GM19455 (cell line): ENCODE results near the gene PAX2.

ENCODE experiments used
- ATAC-seq: cut with Tn5 transposase; IDR thresholded peaks from one replicate; pipeline ENCODE4 v1.9.1; 2021; ENCODE audit not compliant: unreplicated experiment

PAX2 gene

GRCh38 chr10:100723770-100724530, 21.4 kb upstream of the PAX2 start:
- no peak for ATAC-seq

DNA sequence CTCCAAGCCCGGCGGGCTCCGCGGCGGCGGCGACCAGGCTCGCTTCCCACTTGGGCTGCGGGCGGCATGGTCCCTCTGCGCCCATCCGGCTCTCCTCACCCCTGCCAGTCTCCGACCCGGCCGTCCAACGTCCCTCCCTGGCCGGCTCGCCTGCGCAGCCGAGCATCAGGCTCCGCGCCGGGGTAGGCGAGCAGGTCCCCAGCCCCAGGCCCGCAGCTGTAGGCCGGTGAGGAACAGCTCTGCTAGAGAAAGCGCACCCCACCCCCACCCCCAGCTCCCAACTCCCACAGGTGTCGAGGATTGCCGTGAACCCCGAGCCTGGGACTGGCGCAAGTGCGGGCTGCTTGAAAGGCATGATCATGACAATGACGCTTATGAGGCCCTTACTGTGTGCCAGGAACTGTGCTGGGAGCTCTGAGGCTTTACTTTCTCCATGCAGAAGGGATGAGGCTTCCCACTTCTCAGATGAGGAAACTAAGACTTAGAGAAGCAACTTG, 20.8 kb upstream of the PAX2 start:
- no peak for ATAC-seq

DNA sequence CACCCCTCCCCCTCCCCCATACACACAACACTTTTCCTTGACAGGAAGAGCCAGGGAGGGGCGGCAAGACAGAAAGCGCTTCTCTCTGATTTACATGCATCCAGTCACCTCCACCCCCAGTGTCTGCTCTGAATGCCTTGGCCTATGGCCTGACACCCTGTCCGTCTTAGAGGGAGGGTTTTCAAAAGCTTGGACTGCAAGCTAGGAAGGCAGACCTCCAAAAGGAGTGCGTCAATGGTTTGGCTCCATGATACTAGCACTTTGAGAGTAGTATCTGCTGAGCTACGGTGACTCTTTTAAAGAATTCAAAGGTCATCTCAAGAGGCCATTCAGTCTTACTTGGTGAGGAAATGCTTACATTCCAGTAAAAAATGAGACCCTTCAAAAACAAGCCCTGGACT, 20.3 kb upstream of the PAX2 start:
- ATAC-seq = no peak

DNA sequence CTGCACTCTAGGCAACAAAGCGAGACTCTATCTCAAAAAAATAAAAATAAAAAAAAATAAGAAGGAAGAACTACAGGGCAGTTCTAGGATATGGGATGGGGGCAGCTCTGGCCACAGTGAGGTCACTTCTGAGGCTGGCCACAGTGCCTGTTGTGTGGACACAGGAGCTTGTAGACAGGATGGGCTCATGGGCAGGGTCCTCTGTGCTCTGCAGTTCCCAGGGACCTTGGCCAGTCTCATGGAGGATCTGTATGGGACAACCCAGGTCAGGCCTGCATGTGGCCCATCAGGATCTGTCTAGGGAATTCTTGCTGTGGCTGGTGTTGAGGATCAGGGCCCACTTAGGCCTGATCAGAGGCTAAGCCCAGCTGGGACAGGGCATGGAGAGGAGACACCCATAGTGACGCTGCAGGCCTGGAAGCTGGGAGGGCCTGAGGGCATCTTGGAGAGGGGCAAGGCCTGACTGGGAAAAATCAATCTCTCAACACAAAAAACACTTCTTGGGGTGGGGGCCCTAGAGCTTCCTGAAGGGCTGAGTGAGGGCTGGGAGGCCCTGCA, 19.4 kb upstream of the PAX2 start:
- ATAC-seq = no peak

GRCh38 chr10:100727808-100728207, 17.6 kb upstream of the PAX2 start:
- no peak for ATAC-seq

DNA sequence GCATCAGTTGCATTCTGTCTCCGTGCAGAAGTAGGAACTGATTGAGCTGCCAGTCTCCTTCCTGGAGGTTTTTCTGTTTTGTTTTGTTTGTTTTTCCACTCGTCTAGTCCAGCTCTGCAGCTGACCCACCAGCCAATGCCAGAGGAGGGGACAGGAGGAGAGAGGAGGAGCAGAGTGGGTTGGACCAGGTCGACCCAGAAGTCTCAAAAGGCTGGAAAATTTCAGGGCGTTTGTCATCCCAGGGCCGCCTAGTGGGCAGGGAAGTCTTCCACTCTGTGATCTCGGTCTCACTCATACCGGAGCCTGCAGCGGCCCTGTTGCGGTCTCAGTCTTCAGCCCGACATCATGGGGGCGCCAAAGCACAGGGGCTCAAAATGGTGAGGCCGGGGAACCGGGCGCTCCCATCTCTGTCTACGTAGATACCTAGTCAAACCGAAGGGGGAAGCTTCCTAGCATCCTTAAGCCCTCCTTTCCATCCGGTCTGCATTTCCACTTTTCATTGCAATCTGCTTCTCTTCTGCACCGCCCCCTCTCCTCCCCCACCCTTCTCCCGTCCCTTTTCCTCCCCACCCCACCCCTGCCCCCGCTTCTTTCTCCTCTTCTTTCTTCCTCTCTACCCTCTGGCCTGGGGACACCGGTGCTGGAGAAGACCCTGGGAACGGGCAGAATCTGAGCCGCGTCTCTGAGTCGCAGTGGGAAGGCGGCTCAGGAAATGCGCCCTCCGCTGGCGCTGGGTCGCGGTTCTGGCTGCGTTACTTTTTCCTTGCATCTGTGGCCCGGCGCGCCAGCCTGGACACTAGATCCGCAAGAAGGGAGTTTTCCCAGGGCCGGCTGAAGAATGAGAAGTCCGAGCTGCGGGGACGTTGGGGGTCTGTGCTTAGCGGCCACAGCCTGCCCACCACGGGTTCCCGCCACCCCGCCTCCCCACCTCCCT, 16.2 kb upstream of the PAX2 start:
- ATAC-seq = no peak

DNA sequence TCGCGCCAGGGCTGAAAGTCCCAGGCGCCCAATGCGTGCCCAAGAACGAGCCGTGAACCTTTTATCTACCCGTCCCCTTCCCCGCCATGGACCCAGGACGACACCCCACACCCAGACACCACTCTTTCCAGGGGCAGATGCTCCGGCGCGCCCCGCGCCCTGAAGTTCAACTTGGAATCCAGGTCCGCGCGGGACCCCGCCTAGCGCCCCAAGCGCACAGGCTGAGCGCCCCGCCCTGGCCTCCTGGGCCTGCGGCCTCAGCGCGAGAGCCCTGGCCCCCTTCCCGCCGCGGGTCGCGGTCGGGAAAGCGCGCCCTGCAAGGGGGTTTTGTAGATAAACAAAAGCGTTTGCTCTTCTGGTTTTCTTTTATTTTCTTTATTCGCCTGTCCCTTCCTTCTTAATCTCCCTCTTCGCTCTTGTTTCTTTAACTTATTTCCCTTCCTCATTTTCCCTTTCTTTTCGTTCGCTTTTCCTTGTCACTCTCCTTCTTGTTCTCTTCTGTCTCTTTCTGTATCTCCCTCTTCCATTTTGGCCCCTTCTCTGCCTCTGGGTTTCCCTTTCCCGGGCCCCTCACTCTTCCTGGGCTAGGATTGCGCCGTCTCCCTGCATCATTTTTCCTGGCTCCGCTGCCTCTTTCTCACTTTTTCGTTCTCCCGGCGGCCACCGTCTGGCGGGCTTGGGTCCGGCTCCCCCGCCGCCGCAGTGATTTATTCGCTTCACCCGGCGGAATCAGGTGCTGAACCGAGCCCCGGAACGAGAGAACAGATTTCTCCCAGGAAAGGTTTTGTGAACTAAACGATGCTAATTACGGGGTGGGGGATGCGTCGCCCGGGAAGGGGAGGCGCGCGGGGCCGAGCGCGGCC, 15.3 kb upstream of the PAX2 start:
- no peak for ATAC-seq

- ATAC-seq = peak; percentile 66
These were observed 14.5 kb upstream of the PAX2 start for GRCh38 chr10:100730725-100731406.

DNA sequence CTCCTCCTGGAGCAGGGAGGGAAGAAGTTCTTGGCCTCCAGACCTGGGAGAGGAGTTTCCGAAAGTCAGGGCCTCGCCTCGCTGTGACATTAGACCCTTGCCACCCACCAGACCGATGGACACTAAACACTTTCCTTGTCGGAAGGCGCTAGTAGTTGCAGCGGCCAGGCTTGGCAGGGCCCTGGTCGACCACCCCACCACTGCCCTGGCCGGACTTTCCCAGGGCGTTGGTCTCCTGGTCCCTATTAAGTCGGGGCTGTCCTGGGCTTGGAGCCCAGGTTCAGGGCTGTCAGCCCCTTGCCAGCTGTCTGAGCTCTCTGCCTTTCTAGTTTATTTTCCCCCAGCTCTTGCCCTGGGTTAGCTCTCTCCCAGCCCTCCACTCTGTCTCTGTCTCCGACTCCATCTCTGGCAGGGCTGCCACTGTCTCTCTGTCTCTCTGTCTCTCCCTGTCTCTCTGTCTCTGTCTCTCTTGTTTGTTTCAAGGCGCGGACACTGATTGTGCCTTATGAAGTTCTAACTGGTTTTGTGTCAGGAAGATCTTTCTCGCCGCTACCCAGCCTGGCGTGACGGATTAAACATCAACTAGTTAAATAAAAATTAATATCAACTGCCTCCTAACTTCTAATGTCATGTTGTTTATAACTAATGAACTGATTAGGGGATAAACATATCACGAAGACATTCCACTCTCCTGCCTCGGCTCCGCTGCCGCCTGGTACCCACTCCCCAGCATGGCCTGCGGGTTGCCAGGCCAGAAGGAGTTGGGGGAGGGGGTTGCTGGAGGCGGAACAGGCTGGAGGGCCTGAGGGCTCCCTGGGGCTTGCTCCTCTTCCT, 13.8 kb upstream of the PAX2 start:
- no peak for ATAC-seq

DNA sequence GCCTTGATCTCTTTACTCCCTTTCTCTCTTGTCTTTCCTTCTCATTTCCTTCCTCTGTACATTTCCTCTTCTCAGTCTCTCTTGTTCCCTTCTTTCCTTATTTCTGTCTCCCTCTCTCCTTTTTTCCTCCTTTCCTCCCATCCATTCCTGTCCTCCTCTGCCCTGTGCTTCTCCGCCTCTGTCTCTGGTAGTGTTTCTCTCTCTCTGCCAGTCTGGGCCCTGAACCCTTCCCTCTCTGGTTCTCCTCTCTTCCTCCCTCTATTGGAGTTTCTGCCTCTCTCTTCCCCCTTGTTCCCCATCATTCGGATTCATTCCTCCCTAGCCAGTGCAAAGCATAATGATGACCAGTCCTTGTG, 13.2 kb upstream of the PAX2 start:
- no peak for ATAC-seq

DNA sequence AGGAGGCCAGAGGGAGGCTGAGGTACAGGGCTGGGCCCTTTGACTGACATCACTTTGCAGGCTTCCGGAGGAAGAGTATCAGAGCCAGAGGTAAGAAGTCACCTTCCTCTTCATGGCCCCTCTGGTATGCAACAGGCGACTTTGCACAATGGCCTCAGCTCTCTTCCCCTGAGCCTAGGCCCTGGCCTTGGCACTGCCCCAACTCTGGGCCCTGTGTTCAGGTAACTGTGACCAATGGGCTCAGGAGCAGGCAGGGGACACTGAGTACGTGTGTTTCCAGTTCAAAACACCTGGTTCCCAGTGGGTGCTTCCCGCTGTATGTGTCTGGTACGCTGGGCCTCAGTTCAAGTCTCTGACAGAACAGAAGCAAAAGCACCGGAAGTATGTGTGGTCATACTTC, 12.1 kb upstream of the PAX2 start:
- ATAC-seq = no peak

- no peak for ATAC-seq
These were observed 10.9 kb upstream of the PAX2 start for GRCh38 chr10:100734295-100735086.

GRCh38 chr10:100735087-100735336, 10.4 kb upstream of the PAX2 start:
- ATAC-seq = no peak

DNA sequence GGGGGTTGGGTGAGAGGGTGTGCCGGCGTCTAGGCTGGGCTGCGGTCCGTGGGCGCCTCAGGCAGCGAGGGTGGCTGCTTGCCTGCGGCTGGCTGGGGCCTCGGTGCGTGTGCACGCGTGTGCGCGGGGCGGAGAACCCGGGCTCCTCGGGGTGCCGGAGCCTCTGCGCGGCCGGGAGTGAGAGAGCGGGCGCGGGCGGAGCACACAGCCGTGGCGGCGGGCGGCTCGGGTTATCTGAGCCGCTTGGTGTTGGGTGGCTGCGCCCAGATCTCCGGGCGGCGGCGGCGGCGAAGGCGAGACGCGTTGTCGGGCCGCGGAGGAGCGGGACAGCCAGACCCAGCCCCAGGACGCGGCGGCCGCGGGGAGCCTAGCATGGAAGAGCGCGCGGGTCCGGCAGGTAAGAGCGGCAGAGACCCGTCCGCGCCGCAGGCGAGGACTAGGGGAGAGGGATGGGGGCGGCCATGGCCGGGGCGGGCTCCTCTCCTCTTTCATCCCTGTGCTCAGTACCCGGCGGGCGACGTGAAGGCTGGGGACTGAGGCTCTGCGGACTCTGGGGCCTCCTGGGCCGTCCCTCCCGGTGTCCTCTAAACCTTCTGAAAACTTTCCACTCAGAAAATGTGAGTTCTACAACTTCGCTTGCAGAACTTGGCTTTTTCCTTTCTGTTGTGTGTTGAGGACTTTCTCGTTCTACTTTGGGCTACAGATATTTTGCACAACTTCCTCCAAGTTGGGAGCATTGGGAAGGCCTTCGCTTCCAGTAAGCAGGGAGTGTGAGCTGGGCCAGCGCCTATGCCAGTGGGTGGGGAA, 9.8 kb upstream of the PAX2 start:
- ATAC-seq = no peak

DNA sequence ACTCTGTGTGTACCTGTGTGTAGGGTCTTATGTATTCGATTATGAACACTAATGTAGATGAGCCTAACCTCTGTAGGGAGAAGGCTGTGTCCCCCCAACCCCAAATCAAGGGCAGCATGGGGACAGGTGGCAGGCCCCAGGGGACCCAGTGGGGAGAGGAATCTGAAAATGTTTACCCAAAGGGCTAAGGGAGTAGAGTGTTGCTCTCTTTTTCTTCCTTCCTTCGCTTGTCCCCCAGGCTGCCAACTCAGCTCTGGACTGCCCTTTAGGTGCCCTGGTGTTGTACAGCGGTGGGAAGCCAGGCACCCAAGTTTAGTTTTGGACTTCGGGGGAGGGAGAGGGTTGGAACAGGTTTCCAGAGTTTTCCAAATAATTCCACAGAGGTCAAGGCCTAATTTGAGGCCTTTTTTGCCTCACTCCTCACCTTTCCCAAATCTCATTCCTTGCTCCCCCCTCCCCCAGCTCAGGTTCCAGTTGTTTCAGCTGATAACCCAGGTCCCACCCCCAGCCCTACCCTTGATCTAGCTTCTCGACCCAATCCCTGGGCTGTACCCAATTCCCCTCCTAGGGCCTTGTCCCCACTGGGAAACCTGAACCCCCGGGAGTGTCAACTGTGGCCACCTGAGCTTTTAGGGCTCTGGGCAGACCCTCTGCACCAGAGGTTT, 9.1 kb upstream of the PAX2 start:
- ATAC-seq = no peak

DNA sequence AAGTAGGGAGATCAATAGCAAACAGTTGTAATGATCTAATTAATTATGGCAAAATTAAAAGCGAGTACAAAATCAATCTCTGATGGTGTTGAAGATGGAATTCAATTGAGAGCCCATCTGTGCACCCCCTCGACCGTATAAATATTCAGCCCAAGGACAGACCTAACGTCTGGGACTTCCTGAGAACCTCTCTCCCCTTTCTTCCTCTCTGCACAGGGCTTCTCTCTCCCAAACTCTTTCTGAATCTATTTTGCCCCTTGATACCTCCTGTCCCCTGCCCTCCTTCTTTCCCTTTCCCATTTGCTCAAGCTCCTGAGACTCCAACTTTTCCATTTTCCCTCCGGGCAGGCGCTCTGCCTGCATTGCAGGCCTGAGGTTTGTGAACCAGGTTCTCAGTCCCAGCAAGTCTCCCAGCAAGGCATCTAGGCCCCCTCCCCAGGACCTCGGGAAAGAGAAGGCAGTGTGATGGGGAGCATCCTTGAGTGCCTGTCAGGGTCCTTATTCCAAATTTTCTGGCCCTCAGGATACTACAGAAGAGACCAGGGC, 8.5 kb upstream of the PAX2 start:
- no peak for ATAC-seq

DNA sequence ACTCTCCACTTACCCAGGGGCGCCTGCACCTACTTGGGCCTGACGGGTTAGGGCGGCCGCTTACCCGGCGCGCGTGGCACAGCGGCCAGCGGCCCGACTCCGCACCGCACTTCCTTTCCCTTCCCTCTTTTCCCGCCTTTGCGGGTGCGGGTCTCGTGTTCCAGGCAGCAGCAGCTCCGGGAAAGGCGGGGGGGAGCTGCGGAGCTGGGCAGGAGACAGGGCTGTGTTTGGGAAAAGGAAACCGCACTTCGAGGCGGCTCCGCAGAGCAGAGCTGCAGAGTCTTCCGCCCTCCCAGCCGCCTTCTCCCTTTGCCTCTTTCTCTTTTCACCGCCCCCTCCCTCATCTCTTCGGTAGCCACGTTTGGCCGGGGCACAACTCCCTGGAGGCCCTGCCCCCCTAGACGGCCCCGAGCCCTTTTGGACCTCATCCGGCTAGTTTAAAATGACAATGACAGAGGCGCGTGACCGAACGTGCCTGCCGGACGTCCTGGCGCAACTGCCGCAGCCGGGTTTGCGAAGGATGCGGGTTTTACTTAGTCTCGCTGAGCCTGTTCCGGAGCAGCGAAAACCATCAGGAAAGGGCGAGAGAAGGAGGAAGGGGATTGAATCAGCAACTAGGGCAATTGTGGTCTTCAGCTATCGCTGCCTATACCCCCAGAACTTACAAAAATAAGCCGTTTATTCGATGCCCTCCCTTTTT, 7.9 kb upstream of the PAX2 start:
- no peak for ATAC-seq
